IMR-90 (cell line): ENCODE results near the gene TBCE. TPM values are rescaled to one million over a fixed set of nuclear protein-coding genes. Genes with fewer than 3 reads are reported as not detected.

Source experiments
- ATAC-seq: fragments of 200-7000 bp; cut with Tn5 transposase; 2 replicates; pipeline ENCODE4 v1.9.1; 2020; ENCODE audit warnings: low read depth, mild to moderate bottlenecking, moderate library complexity
- BruUV-seq: library from RNA; stranded (reverse); fragments of 400-500 nt; replicated peaks from 2 replicates; lab custom pipeline; 2021; lab: Mats Ljungman, UMichigan
- CTCF ChIA-PET: fragments of 300-600 bp; formaldehyde crosslinking; extraction: SDS; loops from one replicate; lab custom pipeline; 2021; ENCODE audit warnings: antibody characterized with exemption; lab: Yijun Ruan, JAX
- POLR2A ChIA-PET: fragments of 300-600 bp; sonication (Branson Sonifier 250); formaldehyde crosslinking; loops from one replicate; lab custom pipeline; 2022; ENCODE audit warnings: antibody characterized with exemption; ENCODE audit not compliant: unreplicated experiment; lab: Charles Lee
- DNase-seq: peaks from one replicate; pipeline ENCODE4 v3.0.0; 2013
- H2AFZ ChIP-seq: replicated peaks from 2 replicates; pipeline ENCODE3; 2013; ENCODE audit warnings: low read length, mild to moderate bottlenecking; ENCODE audit not compliant: poor library complexity
- H2AK5ac ChIP-seq: 2 replicates; pipeline ENCODE4 v1.6.1; 2013; ENCODE audit warnings: low read depth, low read length, inconsistent platforms
- H2AK9ac ChIP-seq: replicated peaks from 2 replicates; pipeline ENCODE3; 2013; ENCODE audit warnings: mild to moderate bottlenecking, low read depth, low read length, moderate library complexity; ENCODE audit not compliant: poor library complexity
- H2BK120ac ChIP-seq: 2 replicates; pipeline ENCODE4 v1.6.1; 2013; ENCODE audit warnings: low read depth, low read length, inconsistent platforms
- H2BK15ac ChIP-seq: 3 replicates; pipeline ENCODE4 v1.6.1; 2013; ENCODE audit warnings: low read depth, low read length, inconsistent platforms
- H2BK20ac ChIP-seq: 2 replicates; pipeline ENCODE4 v1.6.1; 2013; ENCODE audit warnings: low read depth, mild to moderate bottlenecking, inconsistent platforms, low read length, moderate library complexity
- H2BK5ac ChIP-seq: 2 replicates; pipeline ENCODE4 v1.6.1; 2013; ENCODE audit warnings: mild to moderate bottlenecking, low read depth, low read length, inconsistent platforms; ENCODE audit not compliant: poor library complexity, severe bottlenecking
- H3K14ac ChIP-seq: replicated peaks from 2 replicates; pipeline ENCODE4 v1.6.1; 2013; ENCODE audit warnings: low read depth, low read length, inconsistent platforms
- H3K18ac ChIP-seq: 2 replicates; pipeline ENCODE4 v1.6.1; 2013; ENCODE audit warnings: low read depth, low read length, control low read depth
- H3K23ac ChIP-seq: 2 replicates; pipeline ENCODE4 v1.6.1; 2013; ENCODE audit warnings: low read depth, low read length, inconsistent platforms
- H3K27ac ChIP-seq: 2 replicates; pipeline ENCODE4 v1.5.1; 2013; ENCODE audit warnings: mild to moderate bottlenecking, control low read depth, low read length; ENCODE audit not compliant: insufficient read depth
- H3K27me3 ChIP-seq: 2 replicates; pipeline ENCODE4 v1.6.1; 2013; ENCODE audit warnings: low read length; ENCODE audit not compliant: control insufficient read depth, insufficient read depth
- H3K36me3 ChIP-seq: 2 replicates; pipeline ENCODE4 v1.6.1; 2013; ENCODE audit warnings: low read length, mixed read lengths; ENCODE audit not compliant: control insufficient read depth, insufficient read depth
- H3K4ac ChIP-seq: 2 replicates; pipeline ENCODE4 v1.6.1; 2013; ENCODE audit warnings: low read depth, low read length, inconsistent platforms
- H3K4me1 ChIP-seq: 2 replicates; pipeline ENCODE4 v1.6.1; 2013; ENCODE audit warnings: low read length, mixed read lengths; ENCODE audit not compliant: control insufficient read depth, insufficient read depth
- H3K4me2 ChIP-seq: 2 replicates; pipeline ENCODE4 v1.6.1; 2013; ENCODE audit warnings: low read depth, mild to moderate bottlenecking, control low read depth, low read length, moderate library complexity
- H3K4me3 ChIP-seq: 2 replicates; pipeline ENCODE4 v1.5.1; 2013; ENCODE audit warnings: low read depth, mild to moderate bottlenecking, control low read depth, low read length, moderate library complexity; ENCODE audit not compliant: insufficient read depth
- H3K56ac ChIP-seq: 2 replicates; pipeline ENCODE4 v1.6.1; 2013; ENCODE audit warnings: low read length, inconsistent platforms; ENCODE audit not compliant: insufficient read depth; ENCODE audit errors: extremely low read depth
- H3K79me1 ChIP-seq, 2 experiments: 2 replicates each; pipeline ENCODE4 v1.6.1; 2013; ENCODE audit warnings: low read length in 2 of 2, inconsistent platforms in 1 of 2, low read depth in 1 of 2
- H3K9ac ChIP-seq: 2 replicates; pipeline ENCODE4 v1.6.1; 2013; ENCODE audit warnings: low read depth, low read length, control low read depth
- H3K9me1 ChIP-seq: 2 replicates; pipeline ENCODE4 v1.6.1; 2013; ENCODE audit warnings: low read length, inconsistent platforms; ENCODE audit not compliant: insufficient read depth
- H3K9me3 ChIP-seq: 2 replicates; pipeline ENCODE4 v1.6.1; 2013; ENCODE audit warnings: low read length; ENCODE audit not compliant: control insufficient read depth, insufficient read depth
- H4K20me1 ChIP-seq: 2 replicates; pipeline ENCODE4 v1.6.1; 2013; ENCODE audit warnings: low read length, inconsistent platforms; ENCODE audit not compliant: insufficient read depth
- H4K5ac ChIP-seq: 2 replicates; pipeline ENCODE4 v1.6.1; 2013; ENCODE audit warnings: mild to moderate bottlenecking, low read depth, low read length, control low read depth
- H4K8ac ChIP-seq, 2 experiments: 2 replicates each; pipeline ENCODE4 v1.6.1; 2013; ENCODE audit warnings: low read depth in 2 of 2, low read length in 2 of 2, control low read depth in 1 of 2, inconsistent platforms in 1 of 2
- H4K91ac ChIP-seq: 2 replicates; pipeline ENCODE4 v1.6.1; 2013; ENCODE audit warnings: low read depth, low read length, inconsistent platforms; ENCODE audit not compliant: insufficient read depth
- CTCF ChIP-seq: conservative IDR thresholded peaks from 2 replicates; pipeline ENCODE4 v1.5.1; 2012; ENCODE audit warnings: mild to moderate bottlenecking, low read depth, low read length, improper control_type of control experiment
- ELK1 ChIP-seq: fragments of 150-350 bp; IDR thresholded peaks from 2 replicates; pipeline ENCODE4 v1.6.1; 2016; ENCODE audit warnings: low read depth, mild to moderate bottlenecking, low read length, moderate library complexity, borderline replicate concordance
- RAD21 ChIP-seq: IDR thresholded peaks from 2 replicates; pipeline ENCODE4 v1.6.1; 2012; ENCODE audit warnings: low read length, improper control_type of control experiment
- USF2 ChIP-seq: fragments of 150-350 bp; IDR thresholded peaks from 2 replicates; pipeline ENCODE4 v1.6.1; 2017; ENCODE audit warnings: mild to moderate bottlenecking, antibody characterized with exemption, low read length, low read depth
- WGBS, 2 experiments: methylation state at CpG; one replicate each; pipeline versions ENCODE4 v1.1.5 to v1.1.7; 2013; ENCODE audit warnings: missing lambda C conversion rate in 2 of 2; ENCODE audit not compliant: insufficient read length in 1 of 2; ENCODE audit errors: extremely low coverage in 2 of 2; 5-methylcytosine and 5-hydroxymethylcytosine counted together
- dilution Hi-C: fragments of 300-500 bp; cut with HindIII; formaldehyde crosslinking; loops from one replicate; pipeline ENCODE4 v1.14.3; 2018; ENCODE audit warnings: low sequenced_read_pairs; ENCODE audit not compliant: unreplicated experiment
- in situ Hi-C: fragments of 300-500 bp; cut with MboI; formaldehyde crosslinking; loops from 3 replicates; pipeline ENCODE4 v1.14.3; 2019; ENCODE audit warnings: low sequenced_read_pairs, inconsistent platforms, mixed read lengths
- intact Hi-C: fragments of 100-400 bp; cut with micrococcal nuclease; formaldehyde crosslinking; loops from 2 replicates; pipeline ENCODE4 v1.10.0; 2022
- polyA plus RNA-seq, 3 experiments: library from polyadenylated mRNA; depleted of rRNA; stranded (reverse); fragments of >200 nt; gene quantifications; 2 replicates each; pipeline ENCODE4 v1.2.3, GENCODE V29; 2012; ENCODE audit warnings: low replicate concordance in 1 of 3
- total RNA-seq: library from RNA; depleted of rRNA; stranded (reverse); fragments of >200 nt; gene quantifications from 2 replicates; pipeline ENCODE4 v1.2.3, GENCODE V29; 2012

TBCE gene
- total and polyA plus RNA-seq, 2 of the 4 experiments (the other 2 are of a cell fraction), result 25.3 to 26.7 TPM

GRCh38 chr1:235339746-235340145 is 27.5 kb upstream of the TBCE start:
- peaks cover 2% of the 10 kb centered on the region for H3K4me1 ChIP-seq
- H3K4ac ChIP-seq, result no peak overlapping the region
- H2BK15ac ChIP-seq, result no peak overlapping the region
- H4K20me1 ChIP-seq, result no peaks in the 10 kb centered on the region
- H3K27ac ChIP-seq, result no peak overlapping the region
- H3K9me3 ChIP-seq, result no peaks in the 10 kb centered on the region
- peaks cover 27% of the 10 kb centered on the region for H3K36me3 ChIP-seq
- no CpG with 5 or more reads among the region's 8 CpGs for WGBS, 2 experiments
- H3K14ac ChIP-seq, result no peak overlapping the region
- dilution Hi-C loops, result no loop called here
- no peak for ATAC-seq
- H2BK20ac ChIP-seq, result no peak overlapping the region
- ChIA-PET CTCF (no interaction called here), POLR2A (no interaction called here)
- TF ChIP-seq USF2 (no peak), RAD21 (no peak), ELK1 (no peak), CTCF (peak; percentile 7; the same call in 1 of the 2 replicates)
- H3K27me3 ChIP-seq, result no peaks in the 10 kb centered on the region
- H2AFZ ChIP-seq, result no peak overlapping the region
- H2BK120ac ChIP-seq, result no peak overlapping the region
- H3K56ac ChIP-seq, result no peak overlapping the region
- H4K8ac ChIP-seq, result no peak overlapping the region
- no peak overlapping the region for H3K23ac ChIP-seq
- H3K18ac ChIP-seq, result no peak overlapping the region
- no peak overlapping the region for H2BK5ac ChIP-seq
- H2AK5ac ChIP-seq, result no peak overlapping the region
- no peak overlapping the region for H3K9ac ChIP-seq
- H4K91ac ChIP-seq, result no peak overlapping the region
- no peak overlapping the region for H2AK9ac ChIP-seq
- no TSS peak for BruUV-seq
- no peaks in the 10 kb centered on the region for H3K9me1 ChIP-seq
- H3K4me2 ChIP-seq, result no peak overlapping the region
- intact Hi-C loops, result no loop called here
- DNase-seq, result no peak
- peaks cover 16 to 25% of the 10 kb centered on the region in 2 experiments; a peak in 3 of 4 replicates for H3K79me1 ChIP-seq
- in situ Hi-C loops, result no loop called here
- no peak overlapping the region for H3K4me3 ChIP-seq
- no peak overlapping the region for H4K5ac ChIP-seq
